ENCODE data around the gene ZNF335.

GRCh38 chr20:46013829-46014516 is 42.0 kb upstream of the ZNF335 start:
- TF ChIP-seq POU6F1 (CRISPR knock-in tag; IDR thresholded peaks at IDR 0.05; ENCODE audit: borderline replicate concordance, low read depth) (no peak), ISL1 (CRISPR knock-in tag; IDR thresholded peaks at IDR 0.05) (no peak), PATZ1 (CRISPR knock-in tag; IDR thresholded peaks at IDR 0.05; ENCODE audit: borderline replicate concordance) (no peak), PPARA (CRISPR knock-in tag; IDR thresholded peaks at IDR 0.05; ENCODE audit: borderline replicate concordance) (no peak), OSR1 (CRISPR knock-in tag; IDR thresholded peaks at IDR 0.05) (no peak), ZNF565 (CRISPR knock-in tag; conservative IDR thresholded peaks at IDR 0.05; ENCODE audit: low read depth) (no peak), TCF4 (CRISPR knock-in tag; IDR thresholded peaks at IDR 0.05; ENCODE audit: borderline replicate concordance) (no peak), ESRRG (CRISPR knock-in tag; IDR thresholded peaks at IDR 0.05) (no peak), ZFP30 (CRISPR knock-in tag; IDR thresholded peaks at IDR 0.05) (no peak)
